ENCODE results near the gene RAB11A.

Gene RAB11A

GRCh38 chr15:65851981-65852380 is 17.3 kb upstream of the RAB11A start:
- no peak for DNase-seq
- H3K27ac ChIP-seq: no peak overlapping the region
- peaks cover 0 to 2% of the 10 kb centered on the region in 2 donors for H3K27me3 ChIP-seq
- no peaks in the 10 kb centered on the region for H3K9me3 ChIP-seq
- H3K4me1 ChIP-seq: no peaks in the 10 kb centered on the region
- H3K4me3 ChIP-seq: no peak overlapping the region
- no peaks in the 10 kb centered on the region for H3K36me3 ChIP-seq
- intact Hi-C loops (cut with DNase I; ENCODE audit: low total_unique reads): no loop called here
- no peak for TF ChIP-seq CTCF (IDR thresholded peaks at IDR 0.05)

GRCh38 chr15:65856821-65857455 is 12.4 kb upstream of the RAB11A start:
- Histone ChIP-seq H3K36me3 (no peaks in the 10 kb centered on the region), H3K27ac (no peak overlapping the region), H3K27me3 (peaks cover 0 to under 1% of the 10 kb centered on the region in 2 donors), H3K9me3 (no peaks in the 10 kb centered on the region), H3K4me3 (no peak overlapping the region), H3K4me1 (no peaks in the 10 kb centered on the region)
- intact Hi-C loops (cut with DNase I; ENCODE audit: low total_unique reads): loop anchor here (5.0 kb wide), 2 partner anchors 65 to 215 kb away; partner anchors contain the start of gene DENND4A
- TF ChIP-seq CTCF (IDR thresholded peaks at IDR 0.05): peak; percentile 72 to 77
- peak; percentile 75 for DNase-seq

- Histone ChIP-seq H3K4me3 (no peak overlapping the region), H3K4me1 (no peaks in the 10 kb centered on the region), H3K27me3 (no peaks in the 10 kb centered on the region), H3K27ac (no peak overlapping the region), H3K9me3 (no peaks in the 10 kb centered on the region), H3K36me3 (no peaks in the 10 kb centered on the region)
- DNase-seq: no peak
- TF ChIP-seq CTCF (IDR thresholded peaks at IDR 0.05): no peak
- intact Hi-C loops (cut with DNase I; ENCODE audit: low total_unique reads): loop anchor here (5.0 kb wide), 2 partner anchors 66 to 216 kb away; partner anchors contain the start of gene DENND4A
Observed at GRCh38 chr15:65857718-65858402, 11.4 kb upstream of the RAB11A start.

GRCh38 chr15:65862682-65863081 is 6.6 kb upstream of the RAB11A start:
- Histone ChIP-seq H3K4me3 (no peak overlapping the region), H3K27me3 (no peaks in the 10 kb centered on the region), H3K9me3 (no peaks in the 10 kb centered on the region), H3K4me1 (no peaks in the 10 kb centered on the region), H3K36me3 (no peaks in the 10 kb centered on the region), H3K27ac (no peak overlapping the region)
- no peak for TF ChIP-seq CTCF (IDR thresholded peaks at IDR 0.05)
- intact Hi-C loops (cut with DNase I; ENCODE audit: low total_unique reads): no loop called here
- DNase-seq: no peak

GRCh38 chr15:65863106-65863505 is 6.2 kb upstream of the RAB11A start:
- intact Hi-C loops (cut with DNase I; ENCODE audit: low total_unique reads): no loop called here
- TF ChIP-seq CTCF (IDR thresholded peaks at IDR 0.05): no peak
- Histone ChIP-seq H3K4me3 (no peak overlapping the region), H3K27me3 (no peaks in the 10 kb centered on the region), H3K9me3 (no peaks in the 10 kb centered on the region), H3K4me1 (no peaks in the 10 kb centered on the region), H3K27ac (no peak overlapping the region), H3K36me3 (no peaks in the 10 kb centered on the region)
- no peak for DNase-seq

All from tibial artery (tissue), 4 donors.